ENCODE results near the gene TSPAN32. TPM values are rescaled to one million over a fixed set of nuclear protein-coding genes. Genes with fewer than 3 reads are reported as not detected.

Gene TSPAN32
- total RNA-seq, 3 donors from 2014 or later (not counting 1 experiment from before 2014, with no cell fraction given): 268 to 327 (median 299) TPM

- TF ChIP-seq, protein P1, sequence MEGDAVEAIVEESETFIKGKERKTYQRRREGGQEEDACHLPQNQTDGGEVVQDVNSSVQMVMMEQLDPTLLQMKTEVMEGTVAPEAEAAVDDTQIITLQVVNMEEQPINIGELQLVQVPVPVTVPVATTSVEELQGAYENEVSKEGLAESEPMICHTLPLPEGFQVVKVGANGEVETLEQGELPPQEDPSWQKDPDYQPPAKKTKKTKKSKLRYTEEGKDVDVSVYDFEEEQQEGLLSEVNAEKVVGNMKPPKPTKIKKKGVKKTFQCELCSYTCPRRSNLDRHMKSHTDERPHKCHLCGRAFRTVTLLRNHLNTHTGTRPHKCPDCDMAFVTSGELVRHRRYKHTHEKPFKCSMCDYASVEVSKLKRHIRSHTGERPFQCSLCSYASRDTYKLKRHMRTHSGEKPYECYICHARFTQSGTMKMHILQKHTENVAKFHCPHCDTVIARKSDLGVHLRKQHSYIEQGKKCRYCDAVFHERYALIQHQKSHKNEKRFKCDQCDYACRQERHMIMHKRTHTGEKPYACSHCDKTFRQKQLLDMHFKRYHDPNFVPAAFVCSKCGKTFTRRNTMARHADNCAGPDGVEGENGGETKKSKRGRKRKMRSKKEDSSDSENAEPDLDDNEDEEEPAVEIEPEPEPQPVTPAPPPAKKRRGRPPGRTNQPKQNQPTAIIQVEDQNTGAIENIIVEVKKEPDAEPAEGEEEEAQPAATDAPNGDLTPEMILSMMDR (IDR thresholded peaks at IDR 0.05): no peak
- no peaks in the 10 kb centered on the region for H3K27me3 Mint-ChIP-seq (ENCODE audit: low read depth in 2 of 2)
- H3K4me1 Mint-ChIP-seq: peaks cover 22 to 74% of the 10 kb centered on the region in 2 donors
- no peaks in the 10 kb centered on the region for H3K9me3 Mint-ChIP-seq
- Histone ChIP-seq H3K9me3 (ENCODE audit: control insufficient read depth, insufficient read depth, low read length) (no peaks in the 10 kb centered on the region), H3K27ac (ENCODE audit: low read length) (peak overlapping the region; percentile 62), H3K4me3 (ENCODE audit: low read length) (peak overlapping the region; percentile 84), H3K27me3 (ENCODE audit: control insufficient read depth, insufficient read depth, low read length) (no peaks in the 10 kb centered on the region), H3K4me1 (ENCODE audit: control insufficient read depth, insufficient read depth, low read length) (peaks cover 88% of the 10 kb centered on the region), H3K36me3 (ENCODE audit: control insufficient read depth, insufficient read depth, low read length) (peaks cover 19% of the 10 kb centered on the region)
- peak overlapping the region; percentile 98 for H3K4me3 Mint-ChIP-seq
- ATAC-seq: no peak
- intact Hi-C loops (cut with micrococcal nuclease): loop anchor here (5.0 kb wide), 1 partner anchor 37 kb away; no protein-coding TSS in a partner anchor
- DNase-seq: peak in 1 of 2 donors; percentile 15
- WGBS (ENCODE audit: insufficient coverage): 79% methylated on average over 14 of the region's 15 CpGs
- no peaks in the 10 kb centered on the region for H3K36me3 Mint-ChIP-seq
- peak overlapping the region; percentile 86 to 96 for H3K27ac Mint-ChIP-seq
Observed at GRCh38 chr11:2303627-2304505, 2.1 kb downstream of the TSPAN32 start.

- WGBS (ENCODE audit: insufficient coverage): 81% methylated on average over 14 of the region's 14 CpGs
- Histone ChIP-seq H3K4me1 (ENCODE audit: control insufficient read depth, insufficient read depth, low read length) (peaks cover 80% of the 10 kb centered on the region), H3K27ac (ENCODE audit: low read length) (peak overlapping the region; percentile 62), H3K36me3 (ENCODE audit: control insufficient read depth, insufficient read depth, low read length) (peaks cover 11% of the 10 kb centered on the region), H3K9me3 (ENCODE audit: control insufficient read depth, insufficient read depth, low read length) (no peaks in the 10 kb centered on the region), H3K4me3 (ENCODE audit: low read length) (no peak overlapping the region), H3K27me3 (ENCODE audit: control insufficient read depth, insufficient read depth, low read length) (no peaks in the 10 kb centered on the region)
- peak overlapping the region; percentile 98 for H3K4me3 Mint-ChIP-seq
- peak in 1 of 2 donors; percentile 13 for DNase-seq
- ATAC-seq: no peak
- TF ChIP-seq, protein P1 (IDR thresholded peaks at IDR 0.05): no peak
- intact Hi-C loops (cut with micrococcal nuclease): loop anchor here (1.0 to 5.0 kb wide), 2 partner anchors 37 to 116 kb away; no protein-coding TSS in a partner anchor
- H3K4me1 Mint-ChIP-seq: peaks cover 17 to 66% of the 10 kb centered on the region in 2 donors
- H3K9me3 Mint-ChIP-seq: no peaks in the 10 kb centered on the region
- no peaks in the 10 kb centered on the region for H3K36me3 Mint-ChIP-seq
- peak overlapping the region; percentile 86 to 96 for H3K27ac Mint-ChIP-seq
- no peaks in the 10 kb centered on the region for H3K27me3 Mint-ChIP-seq (ENCODE audit: low read depth in 2 of 2)
Observed at GRCh38 chr11:2304506-2305139, 2.8 kb downstream of the TSPAN32 start.

- peak overlapping the region; percentile 26 for H3K4me3 ChIP-seq (ENCODE audit: low read length)
- WGBS (ENCODE audit: insufficient coverage): 28% methylated on average over 10 of the region's 10 CpGs
- peaks cover 17 to 63% of the 10 kb centered on the region in 2 donors for H3K4me1 Mint-ChIP-seq
Observed at GRCh38 chr11:2305140-2305778, 3.4 kb downstream of the TSPAN32 start.

More at GRCh38 chr11:2305140-2305778, 3.4 kb downstream of the TSPAN32 start:
- H3K27me3 Mint-ChIP-seq (ENCODE audit: low read depth in 2 of 2): no peaks in the 10 kb centered on the region
- H3K9me3 Mint-ChIP-seq: no peaks in the 10 kb centered on the region
- H3K36me3 ChIP-seq (ENCODE audit: control insufficient read depth, insufficient read depth, low read length): peaks cover 11% of the 10 kb centered on the region
- peak; percentile 74 to 90 for DNase-seq
- peak; percentile 16 to 66 (median 61) for ATAC-seq
- peak overlapping the region; percentile 86 to 96 for H3K27ac Mint-ChIP-seq
- H3K36me3 Mint-ChIP-seq: no peaks in the 10 kb centered on the region
- H3K4me1 ChIP-seq (ENCODE audit: control insufficient read depth, insufficient read depth, low read length): peaks cover 76% of the 10 kb centered on the region
- H3K27ac ChIP-seq (ENCODE audit: low read length): peak overlapping the region; percentile 42
- TF ChIP-seq, protein P1 (IDR thresholded peaks at IDR 0.05): peak; percentile 65
- H3K9me3 ChIP-seq (ENCODE audit: control insufficient read depth, insufficient read depth, low read length): no peaks in the 10 kb centered on the region
- intact Hi-C loops (cut with micrococcal nuclease): loop anchor here (1.0 kb wide), 1 partner anchor 115 kb away; no protein-coding TSS in a partner anchor
- H3K4me3 Mint-ChIP-seq: peak overlapping the region; percentile 98
- no peaks in the 10 kb centered on the region for H3K27me3 ChIP-seq (ENCODE audit: control insufficient read depth, insufficient read depth, low read length)
